Upper lobe of right lung (tissue), 1 donor: ENCODE data around the gene CDC42SE2. TPM values are rescaled to one million over a fixed set of nuclear protein-coding genes. Genes with fewer than 3 reads are reported as not detected.
A peak's percentile ranks its signal among the peaks of the same experiment; 100 is the strongest.

Experiments used
- ATAC-seq: fragments of 200-7000 bp; cut with Tn5 transposase; one replicate; pipeline ENCODE4 v1.9.1; 2020; ENCODE audit warnings: mild to moderate bottlenecking, moderate library complexity
- DNase-seq: peaks from one replicate; pipeline ENCODE4 v3.0.0-alpha.2; 2020
- H3K27ac ChIP-seq: fragments of 200-600 bp; one replicate; pipeline ENCODE4 v1.8.0; 2022
- H3K27me3 ChIP-seq: fragments of 200-600 bp; one replicate; pipeline ENCODE4 v1.8.0; 2022; ENCODE audit warnings: mild to moderate bottlenecking
- H3K36me3 ChIP-seq: fragments of 200-600 bp; one replicate; pipeline ENCODE4 v1.8.0; 2022
- H3K4me1 ChIP-seq: fragments of 200-600 bp; one replicate; pipeline ENCODE4 v1.8.0; 2022
- H3K4me3 ChIP-seq: fragments of 200-600 bp; one replicate; pipeline ENCODE4 v1.8.0; 2022; ENCODE audit warnings: mild to moderate bottlenecking
- H3K9me3 ChIP-seq: fragments of 200-600 bp; one replicate; pipeline ENCODE4 v1.8.0; 2022
- CTCF ChIP-seq: fragments of 200-600 bp; IDR thresholded peaks from one replicate; pipeline ENCODE4 v1.8.0; 2022; ENCODE audit warnings: antibody characterized with exemption
- intact Hi-C: fragments of 100-400 bp; cut with DNase I; formaldehyde crosslinking; loops from one replicate; pipeline ENCODE4 v1.11.0; 2022
- total RNA-seq: library from RNA; stranded (reverse); fragmentation: NEBNext Ultra II Directional; extraction: Animal tissue kit (Norgen Biotek cat#: 25700); gene quantifications from one replicate; pipeline ENCODE4 v1.2.1, GENCODE V29; 2021
- donor health status: DM: no; HTN: yes; CAD: no; lungs with severe emphysema.

Gene CDC42SE2
- total RNA-seq, 1 donor from 2014 or later = 37.0 TPM

GRCh38 chr5:131286400-131286715, 22.5 kb downstream of the CDC42SE2 start:
- Histone ChIP-seq H3K4me3 (no peak overlapping the region), H3K27ac (no peak overlapping the region), H3K9me3 (no peaks in the 10 kb centered on the region), H3K27me3 (no peaks in the 10 kb centered on the region), H3K36me3 (peaks cover 8% of the 10 kb centered on the region), H3K4me1 (peaks cover 6% of the 10 kb centered on the region)
- intact Hi-C loops = no loop called here
- no peak for TF ChIP-seq CTCF
- DNase-seq (no peak), ATAC-seq (peak; percentile 36)

- no peak for TF ChIP-seq CTCF
Observed at GRCh38 chr5:131288328-131288727, 24.5 kb downstream of the CDC42SE2 start.

GRCh38 chr5:131289738-131290137, 25.9 kb downstream of the CDC42SE2 start:
- Histone ChIP-seq H3K36me3 (peaks cover 8% of the 10 kb centered on the region), H3K4me3 (no peak overlapping the region), H3K27me3 (no peaks in the 10 kb centered on the region), H3K27ac (no peak overlapping the region), H3K4me1 (no peaks in the 10 kb centered on the region), H3K9me3 (no peaks in the 10 kb centered on the region)
- DNase-seq = no peak
- no peak for ATAC-seq
- intact Hi-C loops = no loop called here
- no peak for TF ChIP-seq CTCF

More at GRCh38 chr5:131288328-131288727, 24.5 kb downstream of the CDC42SE2 start:
- Histone ChIP-seq H3K27ac (no peak overlapping the region), H3K36me3 (peaks cover 8% of the 10 kb centered on the region), H3K4me3 (no peak overlapping the region), H3K27me3 (no peaks in the 10 kb centered on the region), H3K4me1 (no peaks in the 10 kb centered on the region), H3K9me3 (no peaks in the 10 kb centered on the region)
- ATAC-seq (no peak), DNase-seq (no peak)
- intact Hi-C loops = no loop called here

- Histone ChIP-seq H3K27ac (no peak overlapping the region), H3K4me3 (no peak overlapping the region), H3K27me3 (no peaks in the 10 kb centered on the region), H3K9me3 (no peaks in the 10 kb centered on the region), H3K36me3 (no peaks in the 10 kb centered on the region), H3K4me1 (no peaks in the 10 kb centered on the region)
- intact Hi-C loops = no loop called here
- no peak for ATAC-seq
- no peak for TF ChIP-seq CTCF
- no peak for DNase-seq
Observed at GRCh38 chr5:131296213-131296672, 32.4 kb downstream of the CDC42SE2 start.

- TF ChIP-seq CTCF = no peak
- Histone ChIP-seq H3K4me1 (peaks cover under 1% of the 10 kb centered on the region), H3K9me3 (no peaks in the 10 kb centered on the region), H3K27me3 (no peaks in the 10 kb centered on the region), H3K36me3 (no peaks in the 10 kb centered on the region), H3K4me3 (no peak overlapping the region), H3K27ac (no peak overlapping the region)
- intact Hi-C loops = no loop called here
- ATAC-seq = no peak
- no peak for DNase-seq
Observed at GRCh38 chr5:131297886-131298285, 34.0 kb downstream of the CDC42SE2 start.

GRCh38 chr5:131299465-131299864, 35.6 kb downstream of the CDC42SE2 start:
- peaks cover 9% of the 10 kb centered on the region for H3K4me1 ChIP-seq
- H3K9me3 ChIP-seq = no peaks in the 10 kb centered on the region
- DNase-seq = no peak
- no peaks in the 10 kb centered on the region for H3K27me3 ChIP-seq
- no peaks in the 10 kb centered on the region for H3K36me3 ChIP-seq
- no peak for ATAC-seq
- no peak for TF ChIP-seq CTCF
- no peak overlapping the region for H3K27ac ChIP-seq
- intact Hi-C loops = no loop called here
- no peak overlapping the region for H3K4me3 ChIP-seq
